GM12875 (cell line): ENCODE results near the gene B3GALT6.
"Not testable (repeated sequence)": the region's sequence is repeated elsewhere in the genome, so short reads cannot be mapped to it uniquely, and the experiment has no call there.

Experiments
- H3K4me3 ChIP-seq: one replicate; pipeline ENCODE4 v1.5.1; 2011; ENCODE audit warnings: low read depth, low read length, control low read depth
- CTCF ChIP-seq: IDR thresholded peaks from 2 replicates; pipeline ENCODE4 v1.5.1; 2011; ENCODE audit warnings: low read depth, mild to moderate bottlenecking, control low read depth, inconsistent platforms, low read length, moderate library complexity, borderline replicate concordance; ENCODE audit not compliant: insufficient read depth

Gene B3GALT6

DNA sequence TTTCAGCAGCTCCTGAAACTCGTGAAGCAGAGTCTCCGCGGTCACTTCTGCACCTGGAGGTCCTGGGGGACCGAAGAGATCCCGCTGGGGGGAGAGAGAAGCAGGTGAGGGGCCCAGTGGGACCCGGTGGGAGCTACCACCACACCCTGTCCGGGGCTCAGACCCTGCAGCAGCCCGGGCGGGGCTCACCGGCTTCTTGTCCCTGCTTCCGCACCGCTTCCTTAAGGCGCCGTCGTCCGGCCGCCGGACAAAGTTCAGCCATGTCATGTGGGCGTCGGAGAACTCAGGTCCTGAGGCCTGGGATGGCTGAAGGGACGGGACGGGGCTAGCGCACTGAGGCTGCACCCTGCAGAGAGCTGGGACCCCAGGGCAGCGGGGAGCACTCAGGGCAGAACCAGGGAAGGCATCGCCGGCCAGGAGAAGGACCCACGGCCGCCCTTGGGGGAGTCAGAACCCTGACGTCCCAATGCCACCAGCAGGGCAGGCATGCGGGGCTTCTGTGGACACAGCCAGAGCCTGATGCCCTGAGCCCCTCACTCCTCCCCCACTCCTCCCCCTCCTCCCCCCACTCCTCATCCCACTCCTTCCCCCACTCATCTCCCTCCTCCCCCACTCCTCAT, 12.3 kb downstream of the B3GALT6 start:
- no peak for TF ChIP-seq CTCF
- H3K4me3 ChIP-seq = no peak overlapping the region

- no peak overlapping the region for H3K4me3 ChIP-seq
- TF ChIP-seq CTCF = no peak
Observed at GRCh38 chr1:1245178-1245816, 13.3 kb downstream of the B3GALT6 start.

DNA sequence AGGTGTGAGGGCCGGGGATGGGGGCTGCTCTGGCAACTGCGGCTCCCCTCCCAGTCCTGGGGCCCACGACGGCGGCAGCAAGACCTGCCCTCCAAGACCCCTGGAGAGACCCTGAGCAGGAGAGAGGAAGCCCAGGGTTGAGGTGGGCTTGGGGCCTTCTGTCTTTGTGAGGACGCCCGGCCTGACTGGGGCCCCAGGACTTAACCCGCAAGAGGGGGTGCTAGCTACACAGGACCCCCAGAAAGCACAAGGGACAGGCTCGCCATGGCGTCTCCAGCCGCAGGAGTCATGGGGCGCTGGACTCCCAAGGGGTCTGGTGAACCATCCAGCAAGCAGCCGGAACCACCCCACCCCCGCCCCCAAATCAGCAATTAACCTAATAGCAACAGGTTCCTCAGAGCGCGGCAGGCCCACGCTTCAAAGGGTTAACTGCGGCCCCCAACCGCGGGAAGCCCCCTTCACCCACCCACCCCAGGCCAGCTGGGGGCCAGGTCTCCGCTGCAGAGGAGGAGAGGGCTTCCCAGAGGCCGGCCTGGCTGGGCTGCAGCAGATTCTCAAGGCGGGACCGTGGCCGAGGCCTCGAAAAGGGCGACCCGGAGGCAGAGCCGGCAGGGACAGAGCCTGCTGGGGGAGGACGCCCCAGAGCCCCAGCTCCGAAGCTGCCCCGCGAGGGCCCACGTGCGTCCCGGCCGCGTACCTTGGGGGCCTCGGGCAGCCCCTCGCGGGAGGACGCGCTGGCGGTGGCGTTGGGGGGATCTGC, 14.0 kb downstream of the B3GALT6 start:
- no peak for TF ChIP-seq CTCF
- no peak overlapping the region for H3K4me3 ChIP-seq

- H3K4me3 ChIP-seq = no peak within 1 kb of the TSS
- TF ChIP-seq CTCF = no peak
Observed at GRCh38 chr1:1246577-1247340, 14.7 kb downstream of the B3GALT6 start, which contains the start of gene C1QTNF12. TSS of gene C1QTNF12 (minus strand) at chr1:1246722. CDS start at chr1:1246690, 32 bp downstream.

DNA sequence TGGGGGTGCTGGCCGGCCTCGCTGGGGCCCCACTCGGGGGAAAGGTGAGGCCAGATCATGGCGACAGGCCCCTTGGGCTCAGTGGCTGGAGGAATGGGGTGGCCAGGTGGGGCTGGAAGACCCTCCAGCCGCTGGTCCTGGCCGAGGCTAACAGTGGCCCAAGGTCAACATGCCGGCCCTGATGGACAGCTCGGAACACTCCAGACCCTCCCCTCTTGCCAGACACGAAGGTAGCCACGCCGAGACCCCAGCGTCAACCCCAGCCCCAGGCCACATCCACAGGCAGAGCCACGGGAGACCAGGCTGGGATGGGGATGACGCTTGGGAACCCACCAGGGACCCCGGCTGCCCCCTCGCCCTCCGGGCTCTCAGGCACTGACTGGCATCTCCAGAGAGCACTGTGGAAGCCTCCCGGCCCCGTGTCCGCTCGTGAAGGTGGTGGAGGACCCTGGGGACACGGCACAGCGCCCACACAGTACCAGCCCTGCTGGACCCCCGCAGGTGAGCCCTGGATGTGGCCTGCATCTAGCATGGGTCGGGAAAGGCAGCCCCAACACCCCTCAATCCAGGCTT, 15.4 kb downstream of the B3GALT6 start:
- 0 out of 2 replicates have a peak, but pooled peaks have one; percentile 8 for TF ChIP-seq CTCF

GRCh38 chr1:1248009-1248913, 16.2 kb downstream of the B3GALT6 start:
- H3K4me3 ChIP-seq = not testable (repeated sequence)

More for the DNA sequence above, 15.4 kb downstream of the B3GALT6 start:
- H3K4me3 ChIP-seq = no peak overlapping the region
